K562 (cell line): ENCODE results near the gene ANP32B. TPM values are rescaled to one million over a fixed set of nuclear protein-coding genes. Genes with fewer than 3 reads are reported as not detected.
A peak's percentile ranks its signal among the peaks of the same experiment; 100 is the strongest.

ENCODE experiments used
- MEIS2 ChIP-seq: fragments of 450-650 bp; IDR thresholded peaks from 2 replicates; pipeline ENCODE4 v1.6.1; 2014; ENCODE audit warnings: mild to moderate bottlenecking; ENCODE audit not compliant: partially characterized antibody
- RUNX1 ChIP-seq: sonication (generic); IDR thresholded peaks from 2 replicates; pipeline ENCODE4 v1.6.1; 2016; ENCODE audit warnings: antibody characterized with exemption, low read depth
- polyA plus RNA-seq, 8 experiments: library from polyadenylated mRNA; depleted of rRNA in 4 of 8; stranded (reverse) in 5 of 8; unstranded in 3 of 8; fragments of >200 nt; fragmentation: Nextera tagmentation in 2 of 8; fragmentation: Illumina TruSeq in 1 of 8; extraction: Ambion mirVana in 2 of 8; extraction: Trizol in 1 of 8; gene quantifications; 2 replicates each; pipeline versions ENCODE4 v1.2.1 to v1.2.3, GENCODE V29; 2011 to 2014; ENCODE audit warnings: inconsistent platforms in 1 of 8, missing spikeins in 1 of 8
- total RNA-seq, 7 experiments: library from RNA; depleted of rRNA in 6 of 7; stranded (reverse); fragments of >200 nt in 6 of 7; fragmentation: Illumina TruSeq in 2 of 7; extraction: Trizol in 2 of 7; gene quantifications; 2 replicates each; pipeline versions ENCODE4 v1.2.1 to v1.2.3, GENCODE V29; 2011 to 2021; ENCODE audit warnings: low replicate concordance in 1 of 7
- TF ChIP-seq, protein P1 (sequence below), 2 experiments: IDR thresholded peaks in 1 of 2; conservative IDR thresholded peaks in 1 of 2; 2 replicates each; pipeline ENCODE4 v1.6.1; 2016; ENCODE audit warnings: low read depth in 2 of 2, mild to moderate bottlenecking in 1 of 2, missing compliant biosample characterization in 1 of 2, missing genetic modification characterization in 1 of 2, moderate library complexity in 1 of 2

The ANP32B gene
- total and polyA plus RNA-seq, 9 of the 15 experiments (the other 6 are each of a cell fraction or from before 2014, with no cell fraction given), result 68.9 to 815 (median 141) TPM

GRCh38 chr9:97980918-97981845 lies 2.0 kb upstream of the ANP32B start (continued):
- TF ChIP-seq, protein P1, sequence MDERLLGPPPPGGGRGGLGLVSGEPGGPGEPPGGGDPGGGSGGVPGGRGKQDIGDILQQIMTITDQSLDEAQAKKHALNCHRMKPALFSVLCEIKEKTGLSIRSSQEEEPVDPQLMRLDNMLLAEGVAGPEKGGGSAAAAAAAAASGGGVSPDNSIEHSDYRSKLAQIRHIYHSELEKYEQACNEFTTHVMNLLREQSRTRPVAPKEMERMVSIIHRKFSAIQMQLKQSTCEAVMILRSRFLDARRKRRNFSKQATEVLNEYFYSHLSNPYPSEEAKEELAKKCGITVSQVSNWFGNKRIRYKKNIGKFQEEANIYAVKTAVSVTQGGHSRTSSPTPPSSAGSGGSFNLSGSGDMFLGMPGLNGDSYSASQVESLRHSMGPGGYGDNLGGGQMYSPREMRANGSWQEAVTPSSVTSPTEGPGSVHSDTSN (CRISPR knock-in tag; IDR thresholded peaks at IDR 0.05; ENCODE audit: low read depth), result no peak
- TF ChIP-seq, protein P1 (tag; conservative IDR thresholded peaks at IDR 0.05; ENCODE audit: low read depth), result 0 out of 2 replicates have a peak, but pooled peaks have one; percentile 29
- peak; percentile 84 for TF ChIP-seq MEIS2
- no peak for TF ChIP-seq RUNX1
